ENCODE results near the gene SVOP. TPM values are rescaled to one million over a fixed set of nuclear protein-coding genes. Genes with fewer than 3 reads are reported as not detected.
"Not testable (repeated sequence)": the region's sequence is repeated elsewhere in the genome, so short reads cannot be mapped to it uniquely, and the experiment has no call there.

Gene SVOP
- total RNA-seq, 1 donor from 2014 or later = not detected

GRCh38 chr12:108859141-108859922 lies 161.5 kb downstream of the SVOP start:
- DNase-seq (ENCODE audit: low spot score); H3K9me3 Mint-ChIP-seq; H3K27me3 Mint-ChIP-seq (ENCODE audit: low read depth): not testable (repeated sequence)
- Mint-ChIP-seq H3K4me1 (ENCODE audit: low read depth) (peaks cover 45% of the 10 kb centered on the region), H3K27ac (peak overlapping the region; percentile 73), H3K4me3 (ENCODE audit: low read depth) (peak overlapping the region; percentile 82), H3K36me3 (ENCODE audit: low read depth) (peaks cover 16% of the 10 kb centered on the region)
- intact Hi-C loops (cut with micrococcal nuclease) = loop anchor here (5.0 to 10.0 kb wide), 3 partner anchors 37 to 235 kb away; partner anchors contain the start of genes ALKBH2, SELPLG and UNG

GRCh38 chr12:108858311-108859074 lies 162.4 kb downstream of the SVOP start:
- Mint-ChIP-seq H3K36me3 (ENCODE audit: low read depth) (peaks cover 23% of the 10 kb centered on the region), H3K27ac (peak overlapping the region; percentile 73), H3K4me3 (ENCODE audit: low read depth) (peak overlapping the region; percentile 82), H3K27me3 (ENCODE audit: low read depth) (no peaks in the 10 kb centered on the region), H3K9me3 (no peaks in the 10 kb centered on the region), H3K4me1 (ENCODE audit: low read depth) (peaks cover 52% of the 10 kb centered on the region)
- DNase-seq (ENCODE audit: low spot score) = no peak
- intact Hi-C loops (cut with micrococcal nuclease) = loop anchor here (5.0 to 10.0 kb wide), 3 partner anchors 36 to 236 kb away; partner anchors contain the start of genes ALKBH2, SELPLG and UNG

Other genes starting within 250 kb of the SVOP start
- 39.8 and 48.1 TPM in 2 replicates for gene SSH1, start 163.5 kb downstream of the SVOP start, total RNA-seq
- gene DAO, start 141.0 kb downstream of the SVOP start, total RNA-seq = not detected in 2 replicates
- 6.8 and 7.3 TPM in 2 replicates for gene USP30, start 31.5 kb upstream of the SVOP start, total RNA-seq
- gene ALKBH2, start 72.4 kb upstream of the SVOP start, total RNA-seq = 33.4 and 34.9 TPM in 2 replicates
- 82.5 and 86.2 TPM in 2 replicates for gene UNG, start 76.5 kb upstream of the SVOP start, total RNA-seq
- gene ACACB, start 95.5 kb upstream of the SVOP start, total RNA-seq = 12.1 and 12.9 TPM in 2 replicates